GM12878 (cell line): ENCODE results near the gene PLAC9. TPM values are rescaled to one million over a fixed set of nuclear protein-coding genes. Genes with fewer than 3 reads are reported as not detected.

Source experiments
- ATAC-seq: fragments of 200-7000 bp; cut with Tn5 transposase; 3 replicates; pipeline ENCODE4 v1.9.1; 2020; ENCODE audit warnings: mild to moderate bottlenecking, moderate library complexity
- BruUV-seq: library from RNA; stranded (reverse); fragments of 400-500 nt; replicated peaks from 2 replicates; lab custom pipeline; 2021; lab: Mats Ljungman, UMichigan
- CTCF ChIA-PET: fragments of 300-600 bp; sonication (Branson Sonifier 250); formaldehyde crosslinking; extraction: SDS; loops from one replicate; lab custom pipeline; 2021; ENCODE audit warnings: inconsistent platforms; lab: Yijun Ruan, JAX
- POLR2A ChIA-PET: fragments of 350-600 bp; formaldehyde crosslinking; extraction: SDS; loops from one replicate; lab custom pipeline; 2021; ENCODE audit warnings: inconsistent platforms; lab: Charles Lee
- RAD21 ChIA-PET: fragments of 300-600 bp; sonication (Branson Sonifier 250); formaldehyde crosslinking; loops from one replicate; lab custom pipeline; 2023; ENCODE audit warnings: antibody characterized with exemption; ENCODE audit not compliant: unreplicated experiment; lab: Charles Lee
- SMC1A ChIA-PET: fragments of 300-600 bp; sonication (Branson Sonifier 250); formaldehyde crosslinking; loops from one replicate; lab custom pipeline; 2023; ENCODE audit not compliant: unreplicated experiment, uncharacterized antibody; lab: Charles Lee
- DNase-seq: peaks from one replicate; pipeline ENCODE4 v3.0.0-alpha.2; 2011; ENCODE audit warnings: low read depth, low spot score
- FAIRE-seq: peaks from 3 replicates; lab custom pipeline; 2011; peaks lifted over from hg19 to GRCh38; lab: Jason Lieb, UNC
- H2AFZ ChIP-seq: 2 replicates; pipeline ENCODE4 v1.6.0; 2011; ENCODE audit warnings: low read depth, low read length, control low read depth; ENCODE audit not compliant: control insufficient read depth
- H3K27ac ChIP-seq: 2 replicates; pipeline ENCODE4 v1.5.1; 2011; ENCODE audit warnings: control low read depth; ENCODE audit not compliant: control insufficient read depth, insufficient read depth
- H3K27me3 ChIP-seq, 2 experiments: replicated peaks in 1 of 2; 2 replicates each; pipeline versions ENCODE4 v1.6.0 to v1.6.1; 2011; ENCODE audit warnings: low read length in 1 of 2; ENCODE audit not compliant: control insufficient read depth in 2 of 2, insufficient read depth in 2 of 2
- H3K36me3 ChIP-seq, 2 experiments: 2 replicates each; pipeline ENCODE4 v1.5.1; 2011; ENCODE audit warnings: low read length in 1 of 2; ENCODE audit not compliant: control insufficient read depth in 2 of 2, insufficient read depth in 2 of 2
- H3K4me1 ChIP-seq: 2 replicates; pipeline ENCODE4 v1.6.1; 2011; ENCODE audit warnings: mild to moderate bottlenecking, low read length, moderate library complexity, mixed read lengths; ENCODE audit not compliant: control insufficient read depth, insufficient read depth
- H3K4me2 ChIP-seq: 2 replicates; pipeline ENCODE4 v1.6.0; 2011; ENCODE audit warnings: control low read depth; ENCODE audit not compliant: control insufficient read depth, insufficient read depth
- H3K4me3 ChIP-seq: fragments of 200-600 bp; sonication (generic); 2 replicates; pipeline ENCODE4 v1.5.1; 2016
- H3K79me2 ChIP-seq: 2 replicates; pipeline ENCODE4 v1.6.0; 2011; ENCODE audit warnings: low read length; ENCODE audit not compliant: control insufficient read depth, insufficient read depth
- H3K9ac ChIP-seq: 2 replicates; pipeline ENCODE4 v1.8.0; 2011; ENCODE audit warnings: low read length, control low read depth, mixed read lengths; ENCODE audit not compliant: control insufficient read depth, insufficient read depth
- H3K9me3 ChIP-seq: replicated peaks from 3 replicates; pipeline ENCODE4 v1.5.1; 2011; ENCODE audit warnings: mild to moderate bottlenecking, low read length; ENCODE audit not compliant: control insufficient read depth, insufficient read depth
- H4K20me1 ChIP-seq: 2 replicates; pipeline ENCODE4 v1.6.0; 2011; ENCODE audit not compliant: control insufficient read depth, insufficient read depth
- CBFB ChIP-seq: IDR thresholded peaks from 2 replicates; pipeline ENCODE4 v1.6.1; 2016; ENCODE audit warnings: antibody characterized with exemption, low read depth
- CBX3 ChIP-seq: fragments of 200-600 bp; sonication (generic); IDR thresholded peaks from 2 replicates; pipeline ENCODE4 v1.6.1; 2016; ENCODE audit warnings: low read depth, borderline replicate concordance
- CHD2 ChIP-seq: IDR thresholded peaks from 2 replicates; pipeline ENCODE4 v1.6.1; 2011; ENCODE audit warnings: low read depth, low read length, improper control_type of control experiment, borderline replicate concordance
- EP300 ChIP-seq, 2 experiments: fragments of 150-350 bp in 1 of 2; IDR thresholded peaks; 2 replicates each; pipeline ENCODE4 v1.6.1; 2011 to 2012; ENCODE audit warnings: low read depth in 2 of 2, low read length in 2 of 2, borderline replicate concordance in 1 of 2, improper control_type of control experiment in 1 of 2, inconsistent platforms in 1 of 2; ENCODE audit not compliant: control insufficient read depth in 1 of 2
- ETV6 ChIP-seq, 2 experiments: fragments of 450-650 bp in 1 of 2; IDR thresholded peaks in 1 of 2; conservative IDR thresholded peaks in 1 of 2; 2 replicates each; pipeline ENCODE4 v1.6.1; 2014; ENCODE audit warnings: antibody characterized with exemption in 1 of 2, borderline replicate concordance in 1 of 2, low read depth in 1 of 2, mild to moderate bottlenecking in 1 of 2, moderate library complexity in 1 of 2
- HCFC1 ChIP-seq: fragments of 150-350 bp; IDR thresholded peaks from 2 replicates; pipeline ENCODE4 v1.6.1; 2014; ENCODE audit warnings: low read length
- HDGF ChIP-seq: fragments of 450-650 bp; IDR thresholded peaks from 2 replicates; pipeline ENCODE4 v1.6.1; 2016; ENCODE audit warnings: antibody characterized with exemption
- MTA2 ChIP-seq: fragments of 450-650 bp; IDR thresholded peaks from 2 replicates; pipeline ENCODE4 v1.6.1; 2016; ENCODE audit warnings: low read depth, mild to moderate bottlenecking, moderate library complexity
- NBN ChIP-seq: fragments of 450-650 bp; IDR thresholded peaks from 2 replicates; pipeline ENCODE4 v1.6.1; 2016
- NR2F1 ChIP-seq: fragments of 450-650 bp; conservative IDR thresholded peaks from 2 replicates; pipeline ENCODE4 v1.6.1; 2017; ENCODE audit warnings: mild to moderate bottlenecking
- RAD21 ChIP-seq: IDR thresholded peaks from 2 replicates; pipeline ENCODE4 v1.6.1; 2011; ENCODE audit warnings: mild to moderate bottlenecking, low read depth, low read length, moderate library complexity; ENCODE audit not compliant: insufficient read depth
- RAD51 ChIP-seq: fragments of 450-650 bp; IDR thresholded peaks from 2 replicates; pipeline ENCODE4 v1.6.1; 2016; ENCODE audit warnings: moderate library complexity, mild to moderate bottlenecking, inconsistent platforms
- RELA ChIP-seq: fragments of 450-650 bp; IDR thresholded peaks from 2 replicates; pipeline ENCODE4 v1.8.0; 2014; ENCODE audit warnings: borderline replicate concordance; ENCODE audit not compliant: partially characterized antibody
- TBL1XR1 ChIP-seq: IDR thresholded peaks from 2 replicates; pipeline ENCODE4 v1.6.1; 2012; ENCODE audit warnings: low read depth, low read length, improper control_type of control experiment
- TCF3 ChIP-seq: IDR thresholded peaks from 2 replicates; pipeline ENCODE4 v1.6.1; 2012; ENCODE audit warnings: low read depth, mild to moderate bottlenecking, low read length, borderline replicate concordance; ENCODE audit not compliant: insufficient read depth
- WRNIP1 ChIP-seq: IDR thresholded peaks from 2 replicates; pipeline ENCODE4 v1.6.1; 2011; ENCODE audit warnings: low read depth, low read length, improper control_type of control experiment, borderline replicate concordance
- ZNF217 ChIP-seq: fragments of 450-650 bp; IDR thresholded peaks from 2 replicates; pipeline ENCODE4 v1.6.1; 2017; ENCODE audit warnings: antibody characterized with exemption, mild to moderate bottlenecking
- WGBS: methylation state at CpG from one replicate; pipeline ENCODE4 v1.1.6; 2016; ENCODE audit warnings: low lambda C conversion rate; ENCODE audit not compliant: insufficient replicate concordance, insufficient coverage; ENCODE audit errors: missing lambda C conversion rate; 5-methylcytosine and 5-hydroxymethylcytosine counted together
- in situ Hi-C: fragments of 300-500 bp; cut with MboI; formaldehyde crosslinking; loops from 9 replicates; pipeline ENCODE4 v1.14.3; 2018; ENCODE audit warnings: mixed read lengths
- intact Hi-C: fragments of 100-400 bp; cut with micrococcal nuclease; formaldehyde crosslinking; loops from one replicate; pipeline ENCODE4 v1.14.2; 2022; ENCODE audit not compliant: unreplicated experiment
- polyA plus RNA-seq, 11 experiments: library from polyadenylated mRNA; depleted of rRNA in 4 of 11; unstranded in 6 of 11; stranded (reverse) in 5 of 11; fragments of >200 nt; fragmentation: Nextera tagmentation in 4 of 11; fragmentation: Illumina TruSeq in 1 of 11; extraction: Ambion mirVana in 4 of 11; extraction: Trizol in 1 of 11; gene quantifications; 1 replicate in 1 of 11; 2 replicates in 10 of 11; pipeline versions ENCODE4 v1.2.1 to v1.2.3, GENCODE V29; 2011 to 2016; ENCODE audit warnings: inconsistent platforms in 2 of 11, missing spikeins in 2 of 11, low read depth in 1 of 11
- total RNA-seq, 4 experiments: library from RNA; depleted of rRNA in 3 of 4; stranded (reverse); fragments of >200 nt in 3 of 4; fragmentation: Illumina TruSeq in 1 of 4; extraction: Trizol in 1 of 4; gene quantifications; 2 replicates each; pipeline versions ENCODE4 v1.2.1 to v1.2.3, GENCODE V29; 2013 to 2021
- TF ChIP-seq, protein P1 (sequence below): fragments of 450-650 bp; IDR thresholded peaks from 2 replicates; pipeline ENCODE4 v1.6.1; 2017; ENCODE audit warnings: mild to moderate bottlenecking
- TF ChIP-seq, protein P2 (sequence below): IDR thresholded peaks from 2 replicates; pipeline ENCODE4 v1.6.1; 2012; ENCODE audit warnings: low read depth, low read length, improper control_type of control experiment

Gene PLAC9
- total and polyA plus RNA-seq, 10 of the 15 experiments (the other 5 are each of a cell fraction or from before 2014, with no cell fraction given): not detected

DNA sequence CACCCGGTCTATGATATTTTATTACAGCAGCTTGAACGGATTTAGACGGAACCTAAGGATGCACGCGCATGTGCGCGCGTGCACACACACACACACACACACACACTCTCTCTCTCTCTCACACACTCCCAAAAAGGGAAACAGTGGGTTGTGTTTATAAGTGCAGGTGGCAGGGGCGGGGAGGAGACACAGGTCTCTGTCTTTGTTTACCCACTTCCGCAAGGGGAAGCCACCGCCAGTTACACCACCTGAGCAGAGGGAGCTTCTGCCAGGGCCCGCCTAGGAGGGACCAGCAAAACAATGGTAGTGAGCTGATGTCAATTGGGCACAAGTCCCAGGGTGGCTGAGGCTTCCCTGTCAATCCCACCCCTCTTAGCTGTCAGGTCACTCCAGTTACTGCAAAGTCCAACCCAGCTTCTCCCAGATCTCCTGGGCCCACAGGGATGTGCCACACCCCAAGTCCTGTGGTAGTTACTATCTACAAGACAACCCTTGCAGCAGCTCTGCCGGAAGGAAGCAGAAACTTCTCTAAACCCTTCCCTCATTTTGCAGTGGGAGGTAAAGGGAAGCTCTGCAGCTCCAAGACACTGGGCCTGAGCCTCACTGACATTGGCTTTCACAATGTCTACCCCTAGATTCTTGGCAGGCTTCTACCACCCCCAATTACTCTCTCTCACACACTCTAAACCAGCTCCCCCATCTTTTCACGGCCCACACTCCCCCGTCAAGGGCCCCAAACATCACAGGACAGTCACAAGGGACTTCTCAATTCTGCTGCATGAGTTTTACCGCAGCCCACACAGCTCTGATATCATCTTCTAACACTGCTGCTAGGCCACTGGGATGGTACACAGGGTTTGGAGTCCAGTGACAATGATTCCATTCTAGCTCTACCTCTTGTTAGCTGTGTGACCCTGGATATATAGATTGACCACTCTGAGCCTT lies 55.2 kb downstream of the PLAC9 start:
- ATAC-seq (peak; percentile 94), DNase-seq (peak; percentile 56), FAIRE-seq (peak; percentile 75)
- H4K20me1 ChIP-seq: no peaks in the 10 kb centered on the region
- H2AFZ ChIP-seq: peak overlapping the region; percentile 41
- H3K4me3 ChIP-seq: peak overlapping the region; percentile 28; the same call in 1 of the 2 replicates
- WGBS: 6% methylated on average over 16 of the region's 16 CpGs
- RAD21 ChIA-PET: interaction anchor here (0.9 to 2.8 kb wide), 5 partner anchors 9 to 901 kb away, joined by 3 to 59 read pairs (median 8); partner anchors contain the start of gene ANXA11
- in situ Hi-C loops: no loop called here
- POLR2A ChIA-PET: interaction anchor here (0.9 to 1.7 kb wide), 7 partner anchors 9 to 105 kb away, joined by 3 to 18 read pairs (median 5); partner anchors contain the start of gene ANXA11
- H3K36me3 ChIP-seq: peaks cover 3 to 10% of the 10 kb centered on the region in 2 experiments; a peak in 2 of 4 replicates
- peak overlapping the region; percentile 52; the same call in 1 of the 2 replicates for H3K9ac ChIP-seq
- SMC1A ChIA-PET: interaction anchor here (0.7 to 1.8 kb wide), 13 partner anchors 9 to 108 kb away, joined by 3 to 29 read pairs (median 4); no protein-coding TSS in a partner anchor
- H3K9me3 ChIP-seq: peaks cover under 1% of the 10 kb centered on the region; the same call in 2 of the 3 replicates
- peak overlapping the region; percentile 69 for H3K27ac ChIP-seq
- peaks cover 51% of the 10 kb centered on the region for H3K79me2 ChIP-seq
- H3K4me1 ChIP-seq: peaks cover 22% of the 10 kb centered on the region
- BruUV-seq: no TSS peak
- H3K27me3 ChIP-seq: no peaks in the 10 kb centered on the region
- CTCF ChIA-PET: interaction anchor here (0.7 to 2.5 kb wide), 9 partner anchors 10 to 44 kb away, joined by 3 to 23 read pairs (median 4); partner anchors contain the start of gene ANXA11
- intact Hi-C loops: loop anchor here (1.0 kb wide), 1 partner anchor 16 kb away; no protein-coding TSS in a partner anchor
- peak overlapping the region; percentile 89 for H3K4me2 ChIP-seq
- TF ChIP-seq TBL1XR1: no peak
- TF ChIP-seq, protein P1, sequence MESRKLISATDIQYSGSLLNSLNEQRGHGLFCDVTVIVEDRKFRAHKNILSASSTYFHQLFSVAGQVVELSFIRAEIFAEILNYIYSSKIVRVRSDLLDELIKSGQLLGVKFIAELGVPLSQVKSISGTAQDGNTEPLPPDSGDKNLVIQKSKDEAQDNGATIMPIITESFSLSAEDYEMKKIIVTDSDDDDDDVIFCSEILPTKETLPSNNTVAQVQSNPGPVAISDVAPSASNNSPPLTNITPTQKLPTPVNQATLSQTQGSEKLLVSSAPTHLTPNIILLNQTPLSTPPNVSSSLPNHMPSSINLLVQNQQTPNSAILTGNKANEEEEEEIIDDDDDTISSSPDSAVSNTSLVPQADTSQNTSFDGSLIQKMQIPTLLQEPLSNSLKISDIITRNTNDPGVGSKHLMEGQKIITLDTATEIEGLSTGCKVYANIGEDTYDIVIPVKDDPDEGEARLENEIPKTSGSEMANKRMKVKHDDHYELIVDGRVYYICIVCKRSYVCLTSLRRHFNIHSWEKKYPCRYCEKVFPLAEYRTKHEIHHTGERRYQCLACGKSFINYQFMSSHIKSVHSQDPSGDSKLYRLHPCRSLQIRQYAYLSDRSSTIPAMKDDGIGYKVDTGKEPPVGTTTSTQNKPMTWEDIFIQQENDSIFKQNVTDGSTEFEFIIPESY: 0 out of 2 replicates have a peak, but pooled peaks have one; percentile 17
- TF ChIP-seq RAD51: peak; percentile 19
- TF ChIP-seq, protein P2, sequence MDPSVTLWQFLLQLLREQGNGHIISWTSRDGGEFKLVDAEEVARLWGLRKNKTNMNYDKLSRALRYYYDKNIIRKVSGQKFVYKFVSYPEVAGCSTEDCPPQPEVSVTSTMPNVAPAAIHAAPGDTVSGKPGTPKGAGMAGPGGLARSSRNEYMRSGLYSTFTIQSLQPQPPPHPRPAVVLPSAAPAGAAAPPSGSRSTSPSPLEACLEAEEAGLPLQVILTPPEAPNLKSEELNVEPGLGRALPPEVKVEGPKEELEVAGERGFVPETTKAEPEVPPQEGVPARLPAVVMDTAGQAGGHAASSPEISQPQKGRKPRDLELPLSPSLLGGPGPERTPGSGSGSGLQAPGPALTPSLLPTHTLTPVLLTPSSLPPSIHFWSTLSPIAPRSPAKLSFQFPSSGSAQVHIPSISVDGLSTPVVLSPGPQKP: 0 out of 2 replicates have a peak, but pooled peaks have one; percentile 33
- TF ChIP-seq HDGF: peak; percentile 59; the same call in 1 of the 2 replicates
- peak; percentile 24 for TF ChIP-seq RELA
- TF ChIP-seq ETV6 (conservative IDR thresholded peaks at IDR 0.05 in 1 of 2, IDR thresholded peaks at IDR 0.05 in 1 of 2; ENCODE audit: borderline replicate concordance in 1 of 2, low read depth in 1 of 2): peak in 1 of 2 experiments; percentile 33; a peak in 1 of 4 replicates
- peak; percentile 59; the same call in 1 of the 2 replicates for TF ChIP-seq WRNIP1
- peak; percentile 51 to 80; a peak in 1 of 4 replicates for TF ChIP-seq EP300 (IDR thresholded peaks at IDR 0.05; ENCODE audit: borderline replicate concordance in 1 of 2, control insufficient read depth in 1 of 2, low read depth in 2 of 2, low read length in 2 of 2)
- TF ChIP-seq ZNF217: no peak
- TF ChIP-seq CBX3: no peak
- no peak for TF ChIP-seq RAD21
- 0 out of 2 replicates have a peak, but pooled peaks have one; percentile 29 for TF ChIP-seq CBFB
- peak; percentile 68; the same call in 1 of the 2 replicates for TF ChIP-seq TCF3
- TF ChIP-seq NBN: peak; percentile 72
- no peak for TF ChIP-seq NR2F1
- no peak for TF ChIP-seq HCFC1
- TF ChIP-seq CHD2: peak; percentile 49
- peak; percentile 74; the same call in 1 of the 2 replicates for TF ChIP-seq MTA2
